Measurements from ENCODE around the gene RNU6-9. TPM values are rescaled to one million over a fixed set of nuclear protein-coding genes. Genes with fewer than 3 reads are reported as not detected.

The RNU6-9 gene
- total RNA-seq, 4 donors from 2014 or later = not detected

DNA sequence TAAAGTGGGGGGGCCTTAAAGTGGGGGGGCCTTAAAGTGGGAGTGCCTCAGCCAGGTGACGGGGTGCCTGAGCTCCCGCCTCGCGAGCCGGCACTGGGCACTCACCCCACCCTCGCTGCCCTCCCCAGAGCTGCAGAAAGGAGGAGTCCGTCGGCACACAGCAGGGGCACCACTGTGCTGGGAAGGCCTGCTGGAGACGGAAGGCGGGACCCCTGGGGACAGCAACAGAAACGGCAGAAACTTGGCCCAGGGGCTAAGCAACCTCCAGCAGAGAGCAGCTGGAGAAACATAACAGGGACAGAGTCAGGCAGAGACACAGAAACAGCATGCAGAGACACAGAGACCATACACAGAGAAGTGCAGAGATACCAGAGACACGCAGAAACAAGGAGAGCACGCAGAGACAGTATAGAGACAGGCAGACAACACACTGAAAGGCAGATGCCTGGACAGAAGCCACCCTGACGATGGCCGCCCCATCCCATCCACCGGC is 25.9 kb upstream of the RNU6-9 start:
- H3K36me3 ChIP-seq = peaks cover 38% of the 10 kb centered on the region
- 65% methylated on average over 16 of the region's 16 CpGs for WGBS
- H3K27me3 ChIP-seq = no peaks in the 10 kb centered on the region
- no peaks in the 10 kb centered on the region for H3K9me3 ChIP-seq
- no peak for DNase-seq (ENCODE audit: low spot score in 2 of 2)
- TF ChIP-seq POLR2A (IDR thresholded peaks at IDR 0.05) (no peak), POLR2AphosphoS5 (IDR thresholded peaks at IDR 0.05) (no peak), EP300 (IDR thresholded peaks at IDR 0.05) (no peak)
- TF ChIP-seq, protein P1, sequence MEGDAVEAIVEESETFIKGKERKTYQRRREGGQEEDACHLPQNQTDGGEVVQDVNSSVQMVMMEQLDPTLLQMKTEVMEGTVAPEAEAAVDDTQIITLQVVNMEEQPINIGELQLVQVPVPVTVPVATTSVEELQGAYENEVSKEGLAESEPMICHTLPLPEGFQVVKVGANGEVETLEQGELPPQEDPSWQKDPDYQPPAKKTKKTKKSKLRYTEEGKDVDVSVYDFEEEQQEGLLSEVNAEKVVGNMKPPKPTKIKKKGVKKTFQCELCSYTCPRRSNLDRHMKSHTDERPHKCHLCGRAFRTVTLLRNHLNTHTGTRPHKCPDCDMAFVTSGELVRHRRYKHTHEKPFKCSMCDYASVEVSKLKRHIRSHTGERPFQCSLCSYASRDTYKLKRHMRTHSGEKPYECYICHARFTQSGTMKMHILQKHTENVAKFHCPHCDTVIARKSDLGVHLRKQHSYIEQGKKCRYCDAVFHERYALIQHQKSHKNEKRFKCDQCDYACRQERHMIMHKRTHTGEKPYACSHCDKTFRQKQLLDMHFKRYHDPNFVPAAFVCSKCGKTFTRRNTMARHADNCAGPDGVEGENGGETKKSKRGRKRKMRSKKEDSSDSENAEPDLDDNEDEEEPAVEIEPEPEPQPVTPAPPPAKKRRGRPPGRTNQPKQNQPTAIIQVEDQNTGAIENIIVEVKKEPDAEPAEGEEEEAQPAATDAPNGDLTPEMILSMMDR (IDR thresholded peaks at IDR 0.05) = no peak
- H3K4me3 ChIP-seq = no peak overlapping the region
- H3K4me1 ChIP-seq = peaks cover 33% of the 10 kb centered on the region
- no peak overlapping the region for H3K27ac ChIP-seq

- Histone ChIP-seq H3K36me3 (peaks cover 38% of the 10 kb centered on the region), H3K4me1 (peaks cover 31% of the 10 kb centered on the region)
These were observed 25.3 kb upstream of the RNU6-9 start for GRCh38 chr19:867855-868457.

GRCh38 chr19:868458-869244 is 24.6 kb upstream of the RNU6-9 start:
- Histone ChIP-seq H3K27me3 (no peaks in the 10 kb centered on the region), H3K4me1 (peaks cover 37% of the 10 kb centered on the region), H3K36me3 (peaks cover 41% of the 10 kb centered on the region), H3K27ac (peak overlapping the region; percentile 68), H3K9me3 (no peaks in the 10 kb centered on the region), H3K4me3 (no peak overlapping the region)
- WGBS = 84% methylated on average over 21 of the region's 34 CpGs
- DNase-seq (ENCODE audit: low spot score in 2 of 2) = no peak
- TF ChIP-seq EP300 (IDR thresholded peaks at IDR 0.05) (no peak), POLR2A (IDR thresholded peaks at IDR 0.05) (no peak), POLR2AphosphoS5 (IDR thresholded peaks at IDR 0.05) (no peak)
- TF ChIP-seq, protein P1 (IDR thresholded peaks at IDR 0.05) = no peak

More at GRCh38 chr19:867855-868457, 25.3 kb upstream of the RNU6-9 start:
- H3K27ac ChIP-seq = no peak overlapping the region
- no peak for DNase-seq (ENCODE audit: low spot score in 2 of 2)
- H3K4me3 ChIP-seq = no peak overlapping the region
- TF ChIP-seq, protein P1 (IDR thresholded peaks at IDR 0.05) = no peak
- TF ChIP-seq POLR2AphosphoS5 (IDR thresholded peaks at IDR 0.05) (no peak), EP300 (IDR thresholded peaks at IDR 0.05) (no peak), POLR2A (IDR thresholded peaks at IDR 0.05) (no peak)
- no peaks in the 10 kb centered on the region for H3K9me3 ChIP-seq
- H3K27me3 ChIP-seq = no peaks in the 10 kb centered on the region
- 89% methylated on average over 16 of the region's 39 CpGs for WGBS

GRCh38 chr19:869245-870177 is 23.8 kb upstream of the RNU6-9 start:
- DNase-seq (ENCODE audit: low spot score in 2 of 2) = no peak
- H3K27me3 ChIP-seq = no peaks in the 10 kb centered on the region
- peak in 1 of 3 donors; percentile 7 for TF ChIP-seq POLR2AphosphoS5 (IDR thresholded peaks at IDR 0.05)
- TF ChIP-seq, protein P1 (IDR thresholded peaks at IDR 0.05) = no peak
- H3K4me3 ChIP-seq = no peak overlapping the region
- no peaks in the 10 kb centered on the region for H3K9me3 ChIP-seq
- peak overlapping the region; percentile 68 for H3K27ac ChIP-seq
- peaks cover 47% of the 10 kb centered on the region for H3K36me3 ChIP-seq
- 50% methylated on average over 17 of the region's 29 CpGs for WGBS
- H3K4me1 ChIP-seq = peaks cover 43% of the 10 kb centered on the region

All from suprapubic skin (tissue), 4 donors.